ENCODE measurements around the gene NR2C2. TPM values are rescaled to one million over a fixed set of nuclear protein-coding genes. Genes with fewer than 3 reads are reported as not detected.
A peak's percentile ranks its signal among the peaks of the same experiment; 100 is the strongest.

Gene NR2C2
- total and polyA plus RNA-seq, 10 of the 15 experiments (the other 5 are each of a cell fraction or from before 2014, with no cell fraction given) = 2.7 to 30.3 (median 18.3) TPM

DNA sequence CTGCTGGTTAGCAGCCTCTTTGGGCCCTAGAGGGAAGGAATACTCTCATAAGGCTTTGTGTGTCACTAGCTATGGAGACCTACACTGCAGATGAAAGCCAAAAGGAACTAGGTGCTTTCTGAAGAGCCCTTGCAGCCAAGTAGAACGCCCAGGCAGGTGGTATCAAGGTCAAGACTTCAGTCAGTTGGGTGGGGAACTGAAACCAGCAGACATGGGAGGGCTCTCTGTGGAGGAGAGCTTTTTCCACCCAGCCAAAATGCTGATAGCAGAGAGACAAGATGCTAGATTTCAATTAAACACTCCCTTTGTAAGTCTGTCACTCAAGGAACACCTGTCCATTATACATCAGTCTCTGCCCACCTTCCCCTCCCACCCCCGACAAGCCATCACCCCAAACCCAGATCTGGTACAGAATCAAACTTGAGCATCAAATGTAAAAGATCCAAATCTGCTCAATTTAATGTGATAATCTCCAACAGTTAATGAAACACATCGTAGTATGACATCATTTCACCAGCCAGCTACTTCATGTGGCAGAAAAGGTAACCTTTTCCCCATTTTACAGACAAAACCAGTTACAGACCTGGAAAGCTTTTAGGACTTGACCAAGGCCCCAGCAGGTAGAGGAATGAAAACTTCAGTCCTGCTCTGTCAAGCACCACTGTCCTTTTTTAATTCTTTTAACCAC lies 103.2 kb downstream of the NR2C2 start (continued):
- TF ChIP-seq MEF2A (IDR thresholded peaks at IDR 0.05; ENCODE audit: insufficient read depth, low read depth, low read length) (0 out of 2 replicates have a peak, but pooled peaks have one; percentile 23), JUND (IDR thresholded peaks at IDR 0.05; ENCODE audit: low read depth, low read length) (no peak), SUPT20H (IDR thresholded peaks at IDR 0.05; ENCODE audit: borderline replicate concordance, control insufficient read depth, low read depth, low read length) (no peak), NR2C2 (IDR thresholded peaks at IDR 0.05; ENCODE audit: borderline replicate concordance, control insufficient read depth, insufficient read length, low read depth) (no peak), IRF4 (IDR thresholded peaks at IDR 0.05; ENCODE audit: low read depth, low read length) (peak; percentile 97), SMC3 (IDR thresholded peaks at IDR 0.05; ENCODE audit: borderline replicate concordance, low read length) (no peak), ASH2L (IDR thresholded peaks at IDR 0.05; ENCODE audit: borderline replicate concordance, low read depth) (no peak), ZNF217 (IDR thresholded peaks at IDR 0.05) (no peak), ZNF274 (IDR thresholded peaks at IDR 0.05; ENCODE audit: insufficient read depth, insufficient read length) (no peak), CREB1 (IDR thresholded peaks at IDR 0.05; ENCODE audit: low read depth) (0 out of 2 replicates have a peak, but pooled peaks have one; percentile 16)
- TF ChIP-seq, protein P1, sequence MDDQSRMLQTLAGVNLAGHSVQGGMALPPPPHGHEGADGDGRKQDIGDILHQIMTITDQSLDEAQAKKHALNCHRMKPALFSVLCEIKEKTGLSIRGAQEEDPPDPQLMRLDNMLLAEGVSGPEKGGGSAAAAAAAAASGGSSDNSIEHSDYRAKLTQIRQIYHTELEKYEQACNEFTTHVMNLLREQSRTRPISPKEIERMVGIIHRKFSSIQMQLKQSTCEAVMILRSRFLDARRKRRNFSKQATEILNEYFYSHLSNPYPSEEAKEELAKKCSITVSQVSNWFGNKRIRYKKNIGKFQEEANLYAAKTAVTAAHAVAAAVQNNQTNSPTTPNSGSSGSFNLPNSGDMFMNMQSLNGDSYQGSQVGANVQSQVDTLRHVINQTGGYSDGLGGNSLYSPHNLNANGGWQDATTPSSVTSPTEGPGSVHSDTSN (IDR thresholded peaks at IDR 0.05; ENCODE audit: insufficient replicate concordance, low read depth, low read length) = no peak
- TF ChIP-seq, protein P2, sequence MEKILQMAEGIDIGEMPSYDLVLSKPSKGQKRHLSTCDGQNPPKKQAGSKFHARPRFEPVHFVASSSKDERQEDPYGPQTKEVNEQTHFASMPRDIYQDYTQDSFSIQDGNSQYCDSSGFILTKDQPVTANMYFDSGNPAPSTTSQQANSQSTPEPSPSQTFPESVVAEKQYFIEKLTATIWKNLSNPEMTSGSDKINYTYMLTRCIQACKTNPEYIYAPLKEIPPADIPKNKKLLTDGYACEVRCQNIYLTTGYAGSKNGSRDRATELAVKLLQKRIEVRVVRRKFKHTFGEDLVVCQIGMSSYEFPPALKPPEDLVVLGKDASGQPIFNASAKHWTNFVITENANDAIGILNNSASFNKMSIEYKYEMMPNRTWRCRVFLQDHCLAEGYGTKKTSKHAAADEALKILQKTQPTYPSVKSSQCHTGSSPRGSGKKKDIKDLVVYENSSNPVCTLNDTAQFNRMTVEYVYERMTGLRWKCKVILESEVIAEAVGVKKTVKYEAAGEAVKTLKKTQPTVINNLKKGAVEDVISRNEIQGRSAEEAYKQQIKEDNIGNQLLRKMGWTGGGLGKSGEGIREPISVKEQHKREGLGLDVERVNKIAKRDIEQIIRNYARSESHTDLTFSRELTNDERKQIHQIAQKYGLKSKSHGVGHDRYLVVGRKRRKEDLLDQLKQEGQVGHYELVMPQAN (conservative IDR thresholded peaks at IDR 0.05) = no peak
- TF ChIP-seq, protein P3, sequence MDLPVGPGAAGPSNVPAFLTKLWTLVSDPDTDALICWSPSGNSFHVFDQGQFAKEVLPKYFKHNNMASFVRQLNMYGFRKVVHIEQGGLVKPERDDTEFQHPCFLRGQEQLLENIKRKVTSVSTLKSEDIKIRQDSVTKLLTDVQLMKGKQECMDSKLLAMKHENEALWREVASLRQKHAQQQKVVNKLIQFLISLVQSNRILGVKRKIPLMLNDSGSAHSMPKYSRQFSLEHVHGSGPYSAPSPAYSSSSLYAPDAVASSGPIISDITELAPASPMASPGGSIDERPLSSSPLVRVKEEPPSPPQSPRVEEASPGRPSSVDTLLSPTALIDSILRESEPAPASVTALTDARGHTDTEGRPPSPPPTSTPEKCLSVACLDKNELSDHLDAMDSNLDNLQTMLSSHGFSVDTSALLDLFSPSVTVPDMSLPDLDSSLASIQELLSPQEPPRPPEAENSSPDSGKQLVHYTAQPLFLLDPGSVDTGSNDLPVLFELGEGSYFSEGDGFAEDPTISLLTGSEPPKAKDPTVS (IDR thresholded peaks at IDR 0.05; ENCODE audit: low read depth, low read length) = no peak
- TF ChIP-seq, protein P4, sequence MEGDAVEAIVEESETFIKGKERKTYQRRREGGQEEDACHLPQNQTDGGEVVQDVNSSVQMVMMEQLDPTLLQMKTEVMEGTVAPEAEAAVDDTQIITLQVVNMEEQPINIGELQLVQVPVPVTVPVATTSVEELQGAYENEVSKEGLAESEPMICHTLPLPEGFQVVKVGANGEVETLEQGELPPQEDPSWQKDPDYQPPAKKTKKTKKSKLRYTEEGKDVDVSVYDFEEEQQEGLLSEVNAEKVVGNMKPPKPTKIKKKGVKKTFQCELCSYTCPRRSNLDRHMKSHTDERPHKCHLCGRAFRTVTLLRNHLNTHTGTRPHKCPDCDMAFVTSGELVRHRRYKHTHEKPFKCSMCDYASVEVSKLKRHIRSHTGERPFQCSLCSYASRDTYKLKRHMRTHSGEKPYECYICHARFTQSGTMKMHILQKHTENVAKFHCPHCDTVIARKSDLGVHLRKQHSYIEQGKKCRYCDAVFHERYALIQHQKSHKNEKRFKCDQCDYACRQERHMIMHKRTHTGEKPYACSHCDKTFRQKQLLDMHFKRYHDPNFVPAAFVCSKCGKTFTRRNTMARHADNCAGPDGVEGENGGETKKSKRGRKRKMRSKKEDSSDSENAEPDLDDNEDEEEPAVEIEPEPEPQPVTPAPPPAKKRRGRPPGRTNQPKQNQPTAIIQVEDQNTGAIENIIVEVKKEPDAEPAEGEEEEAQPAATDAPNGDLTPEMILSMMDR (IDR thresholded peaks at IDR 0.05 in 2 of 3, conservative IDR thresholded peaks at IDR 0.05 in 1 of 3; ENCODE audit: control insufficient read depth in 2 of 3, extremely low read depth in 1 of 3, insufficient read depth in 1 of 3, low read depth in 3 of 3, low read length in 3 of 3) = no peak
- TF ChIP-seq, protein P5, sequence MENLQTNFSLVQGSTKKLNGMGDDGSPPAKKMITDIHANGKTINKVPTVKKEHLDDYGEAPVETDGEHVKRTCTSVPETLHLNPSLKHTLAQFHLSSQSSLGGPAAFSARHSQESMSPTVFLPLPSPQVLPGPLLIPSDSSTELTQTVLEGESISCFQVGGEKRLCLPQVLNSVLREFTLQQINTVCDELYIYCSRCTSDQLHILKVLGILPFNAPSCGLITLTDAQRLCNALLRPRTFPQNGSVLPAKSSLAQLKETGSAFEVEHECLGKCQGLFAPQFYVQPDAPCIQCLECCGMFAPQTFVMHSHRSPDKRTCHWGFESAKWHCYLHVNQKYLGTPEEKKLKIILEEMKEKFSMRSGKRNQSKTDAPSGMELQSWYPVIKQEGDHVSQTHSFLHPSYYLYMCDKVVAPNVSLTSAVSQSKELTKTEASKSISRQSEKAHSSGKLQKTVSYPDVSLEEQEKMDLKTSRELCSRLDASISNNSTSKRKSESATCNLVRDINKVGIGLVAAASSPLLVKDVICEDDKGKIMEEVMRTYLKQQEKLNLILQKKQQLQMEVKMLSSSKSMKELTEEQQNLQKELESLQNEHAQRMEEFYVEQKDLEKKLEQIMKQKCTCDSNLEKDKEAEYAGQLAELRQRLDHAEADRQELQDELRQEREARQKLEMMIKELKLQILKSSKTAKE (IDR thresholded peaks at IDR 0.05; ENCODE audit: low read depth, poor library complexity, severe bottlenecking) = no peak
- TF ChIP-seq, protein P6, sequence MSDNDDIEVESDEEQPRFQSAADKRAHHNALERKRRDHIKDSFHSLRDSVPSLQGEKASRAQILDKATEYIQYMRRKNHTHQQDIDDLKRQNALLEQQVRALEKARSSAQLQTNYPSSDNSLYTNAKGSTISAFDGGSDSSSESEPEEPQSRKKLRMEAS (IDR thresholded peaks at IDR 0.05; ENCODE audit: low read depth, low read length) = no peak
- TF ChIP-seq, protein P7, sequence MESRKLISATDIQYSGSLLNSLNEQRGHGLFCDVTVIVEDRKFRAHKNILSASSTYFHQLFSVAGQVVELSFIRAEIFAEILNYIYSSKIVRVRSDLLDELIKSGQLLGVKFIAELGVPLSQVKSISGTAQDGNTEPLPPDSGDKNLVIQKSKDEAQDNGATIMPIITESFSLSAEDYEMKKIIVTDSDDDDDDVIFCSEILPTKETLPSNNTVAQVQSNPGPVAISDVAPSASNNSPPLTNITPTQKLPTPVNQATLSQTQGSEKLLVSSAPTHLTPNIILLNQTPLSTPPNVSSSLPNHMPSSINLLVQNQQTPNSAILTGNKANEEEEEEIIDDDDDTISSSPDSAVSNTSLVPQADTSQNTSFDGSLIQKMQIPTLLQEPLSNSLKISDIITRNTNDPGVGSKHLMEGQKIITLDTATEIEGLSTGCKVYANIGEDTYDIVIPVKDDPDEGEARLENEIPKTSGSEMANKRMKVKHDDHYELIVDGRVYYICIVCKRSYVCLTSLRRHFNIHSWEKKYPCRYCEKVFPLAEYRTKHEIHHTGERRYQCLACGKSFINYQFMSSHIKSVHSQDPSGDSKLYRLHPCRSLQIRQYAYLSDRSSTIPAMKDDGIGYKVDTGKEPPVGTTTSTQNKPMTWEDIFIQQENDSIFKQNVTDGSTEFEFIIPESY (IDR thresholded peaks at IDR 0.05) = no peak
